Upper lobe of left lung (tissue), 4 donors: Measurements from ENCODE around the gene RFX7.

Experiments used
- EP300 ChIP-seq, 4 donors: sonication (generic); formaldehyde crosslinking; IDR thresholded peaks; one replicate each; pipeline ENCODE4 v1.5.1; 2017; ENCODE audit warnings: antibody characterized with exemption in 4 of 4, control low read depth in 2 of 4
- POLR2A ChIP-seq, 4 donors: fragments of 450-650 bp; IDR thresholded peaks; one replicate each; pipeline ENCODE4 v1.5.1; 2016 to 2017; ENCODE audit warnings: antibody characterized with exemption in 4 of 4, mild to moderate bottlenecking in 2 of 4
- POLR2AphosphoS5 ChIP-seq, 2 donors: sonication (generic); formaldehyde crosslinking; IDR thresholded peaks; one replicate each; pipeline ENCODE4 v1.5.1; 2017; ENCODE audit warnings: antibody characterized with exemption in 2 of 2
- TF ChIP-seq, protein P1 (sequence below), 6 experiments: fragments of 450-650 bp in 4 of 6; fragments of 200-600 bp in 2 of 6; sonication (generic) in 2 of 6; IDR thresholded peaks; one replicate each; pipeline ENCODE4 v1.5.1; 2016 to 2019; ENCODE audit warnings: antibody characterized with exemption in 6 of 6

GRCh38 chr15:56038707-56039106, 205.0 kb downstream of the RFX7 start:
- no peak for TF ChIP-seq POLR2AphosphoS5 (IDR thresholded peaks at IDR 0.05)
- TF ChIP-seq, protein P1, sequence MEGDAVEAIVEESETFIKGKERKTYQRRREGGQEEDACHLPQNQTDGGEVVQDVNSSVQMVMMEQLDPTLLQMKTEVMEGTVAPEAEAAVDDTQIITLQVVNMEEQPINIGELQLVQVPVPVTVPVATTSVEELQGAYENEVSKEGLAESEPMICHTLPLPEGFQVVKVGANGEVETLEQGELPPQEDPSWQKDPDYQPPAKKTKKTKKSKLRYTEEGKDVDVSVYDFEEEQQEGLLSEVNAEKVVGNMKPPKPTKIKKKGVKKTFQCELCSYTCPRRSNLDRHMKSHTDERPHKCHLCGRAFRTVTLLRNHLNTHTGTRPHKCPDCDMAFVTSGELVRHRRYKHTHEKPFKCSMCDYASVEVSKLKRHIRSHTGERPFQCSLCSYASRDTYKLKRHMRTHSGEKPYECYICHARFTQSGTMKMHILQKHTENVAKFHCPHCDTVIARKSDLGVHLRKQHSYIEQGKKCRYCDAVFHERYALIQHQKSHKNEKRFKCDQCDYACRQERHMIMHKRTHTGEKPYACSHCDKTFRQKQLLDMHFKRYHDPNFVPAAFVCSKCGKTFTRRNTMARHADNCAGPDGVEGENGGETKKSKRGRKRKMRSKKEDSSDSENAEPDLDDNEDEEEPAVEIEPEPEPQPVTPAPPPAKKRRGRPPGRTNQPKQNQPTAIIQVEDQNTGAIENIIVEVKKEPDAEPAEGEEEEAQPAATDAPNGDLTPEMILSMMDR (IDR thresholded peaks at IDR 0.05): no peak
- TF ChIP-seq POLR2A (IDR thresholded peaks at IDR 0.05): no peak
- TF ChIP-seq EP300 (IDR thresholded peaks at IDR 0.05): no peak
